ENCODE data around the gene OPN4.

OPN4 gene

GRCh38 chr10:86700851-86701617, 46.7 kb downstream of the OPN4 start:
- no peak for DNase-seq

DNA sequence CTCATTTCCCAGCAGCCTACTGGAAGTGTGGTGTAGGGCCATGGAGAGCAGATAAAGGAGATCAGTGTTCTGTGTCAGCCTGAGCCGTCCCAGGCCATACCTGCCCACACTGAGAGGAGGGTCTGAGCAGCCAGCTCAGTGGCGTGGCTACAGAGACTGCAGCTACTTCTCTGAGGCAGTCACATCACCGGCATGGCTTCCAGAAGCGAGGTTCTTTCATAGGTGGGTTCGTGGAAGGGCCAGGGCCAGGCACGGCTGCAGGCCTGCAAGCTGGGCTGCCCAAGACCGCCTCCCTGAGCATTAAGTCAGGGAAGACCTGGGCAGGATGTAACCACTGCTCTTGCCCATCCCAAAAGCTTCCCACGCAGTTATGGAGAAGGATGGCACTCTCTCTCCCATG, 48.8 kb downstream of the OPN4 start:
- DNase-seq = no peak

DNA sequence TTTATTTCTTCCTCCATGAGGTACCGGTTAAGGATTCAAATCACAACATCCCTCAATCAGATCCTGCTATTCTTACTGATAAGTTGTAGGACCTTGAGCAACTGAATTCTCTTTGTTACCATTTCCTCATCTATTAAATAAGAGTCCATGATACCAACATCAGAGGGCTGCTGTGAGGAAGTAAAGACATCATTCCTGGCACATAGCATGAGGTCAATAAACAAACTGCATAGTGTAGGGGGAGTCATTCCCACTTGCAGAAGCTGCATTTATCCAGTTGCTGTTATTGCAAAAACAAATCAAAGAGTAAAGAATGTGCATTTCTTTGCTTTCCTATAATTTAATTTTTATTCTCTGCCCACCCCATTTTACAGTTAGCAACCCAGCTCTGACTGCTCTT, 50.8 kb downstream of the OPN4 start:
- no peak for DNase-seq

- no peak for DNase-seq
Observed at GRCh38 chr10:86705905-86706304, 51.6 kb downstream of the OPN4 start.

DNA sequence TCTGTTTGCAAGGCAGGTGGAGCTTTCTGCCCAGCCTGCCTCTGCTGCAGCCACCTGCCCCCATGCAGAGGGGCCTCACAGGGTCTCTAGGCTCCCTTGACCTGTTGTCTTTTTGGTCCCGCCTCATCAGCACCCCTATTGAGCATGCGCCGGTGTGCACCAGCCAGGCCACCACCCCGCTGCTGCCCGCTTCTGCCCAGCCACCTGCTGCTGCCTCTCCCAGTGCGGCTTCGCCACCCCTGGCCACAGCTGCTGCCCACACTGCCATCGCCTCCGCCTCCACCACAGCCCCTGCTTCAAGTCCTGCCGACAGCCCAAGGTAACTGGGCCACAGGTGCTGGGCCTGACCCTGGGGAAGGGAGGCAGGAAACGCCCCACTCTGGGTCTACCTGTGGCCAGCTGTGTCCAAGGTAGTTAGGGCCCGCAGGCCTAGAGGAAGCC, 52.1 kb downstream of the OPN4 start:
- DNase-seq = no peak

GRCh38 chr10:86706977-86707376, 52.6 kb downstream of the OPN4 start:
- no peak for DNase-seq

DNA sequence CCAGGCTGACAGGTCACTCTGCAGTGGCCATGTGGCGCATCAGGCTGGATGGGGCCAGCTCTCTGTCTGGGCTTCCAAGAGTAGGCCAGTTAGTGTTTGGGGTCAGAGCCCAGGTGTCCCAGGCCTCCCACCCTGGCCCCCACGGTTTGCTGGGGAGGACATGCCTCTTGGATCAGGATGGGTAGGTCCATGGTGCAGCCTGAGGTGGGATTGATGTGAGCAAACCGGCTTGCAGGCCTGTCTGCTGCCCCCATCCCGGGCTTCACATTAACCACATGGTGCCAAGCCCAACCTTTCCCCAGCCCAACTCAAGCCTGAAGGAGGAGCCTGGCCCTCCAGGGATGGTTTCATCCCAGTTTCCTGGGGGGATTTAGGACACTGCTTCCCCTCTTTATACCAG, 53.2 kb downstream of the OPN4 start:
- DNase-seq = no peak

DNA sequence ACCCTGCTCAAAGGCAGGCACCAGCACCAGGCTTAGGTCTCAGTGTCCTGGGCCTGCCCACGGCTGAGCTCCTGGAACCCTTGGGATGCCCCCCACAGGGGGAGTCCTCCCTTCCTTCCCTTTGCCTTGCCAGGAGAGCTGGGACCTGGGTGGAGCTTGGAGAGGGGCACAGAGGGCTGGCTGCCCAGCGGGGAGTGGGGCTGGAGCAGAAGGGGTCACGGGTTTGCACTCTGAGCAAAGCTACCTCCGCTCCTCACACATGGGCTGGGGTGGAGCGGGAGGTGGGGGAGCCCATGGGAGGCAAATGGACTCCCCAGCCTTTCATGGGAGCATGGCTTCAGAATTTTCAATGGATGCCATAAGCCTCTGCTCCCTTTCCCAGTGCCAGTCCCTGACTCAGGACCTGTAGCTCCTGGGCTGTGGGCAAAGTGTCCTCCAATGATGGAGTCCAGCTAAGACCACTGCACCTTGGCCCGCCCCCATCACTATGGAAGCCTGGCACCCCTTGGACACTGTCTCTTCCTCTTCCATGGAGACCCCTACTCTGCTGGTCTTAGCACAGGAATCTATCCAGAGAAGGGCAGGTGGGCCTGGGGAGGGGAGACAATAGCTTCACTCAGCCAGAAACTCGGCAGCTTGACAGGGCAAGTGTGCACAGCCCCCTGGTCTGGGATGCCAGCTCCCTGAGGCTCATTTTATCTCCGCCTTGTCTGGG, 53.9 kb downstream of the OPN4 start:
- DNase-seq = no peak

- DNase-seq = no peak
Observed at GRCh38 chr10:86708783-86709380, 54.5 kb downstream of the OPN4 start.

GRCh38 chr10:86709396-86710185, 55.2 kb downstream of the OPN4 start:
- DNase-seq = no peak

- DNase-seq = no peak
Observed at GRCh38 chr10:86710987-86711512, 56.7 kb downstream of the OPN4 start.

GRCh38 chr10:86711513-86712316, 57.4 kb downstream of the OPN4 start:
- no peak for DNase-seq

GRCh38 chr10:86712317-86712707, 58.0 kb downstream of the OPN4 start:
- no peak for DNase-seq

- no peak for DNase-seq
Observed at GRCh38 chr10:86715156-86715795, 60.9 kb downstream of the OPN4 start.

DNA sequence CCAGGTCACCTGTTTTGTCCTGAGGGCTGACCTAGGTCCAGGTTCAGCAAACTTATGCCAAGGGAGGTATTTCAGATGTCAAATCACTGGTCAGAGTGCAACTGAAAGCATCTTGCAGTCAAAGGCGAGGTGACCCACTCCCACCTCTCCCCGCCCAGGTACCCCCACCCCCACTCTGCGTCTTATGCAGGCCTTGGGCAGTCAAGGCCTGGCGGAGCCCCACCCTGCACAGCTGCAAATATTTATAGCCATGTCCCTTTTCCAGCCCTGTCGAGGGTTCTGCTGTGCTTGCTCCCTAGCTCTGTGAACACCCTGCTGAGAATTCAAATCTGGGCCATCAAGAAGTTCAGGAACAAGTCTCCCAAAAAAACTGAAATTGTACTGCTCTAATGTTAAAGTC, 61.5 kb downstream of the OPN4 start:
- no peak for DNase-seq
